CD4-positive, alpha-beta T cell treated with Interleukin-15 for 4 hours (primary cell): ENCODE data around the gene RABEPK.
A peak's percentile ranks its signal among the peaks of the same experiment; 100 is the strongest.

Experiments
- DNase-seq: peaks from one replicate; pipeline ENCODE4 v3.0.0-alpha.2; 2020; ENCODE audit warnings: low spot score

Gene RABEPK

DNA sequence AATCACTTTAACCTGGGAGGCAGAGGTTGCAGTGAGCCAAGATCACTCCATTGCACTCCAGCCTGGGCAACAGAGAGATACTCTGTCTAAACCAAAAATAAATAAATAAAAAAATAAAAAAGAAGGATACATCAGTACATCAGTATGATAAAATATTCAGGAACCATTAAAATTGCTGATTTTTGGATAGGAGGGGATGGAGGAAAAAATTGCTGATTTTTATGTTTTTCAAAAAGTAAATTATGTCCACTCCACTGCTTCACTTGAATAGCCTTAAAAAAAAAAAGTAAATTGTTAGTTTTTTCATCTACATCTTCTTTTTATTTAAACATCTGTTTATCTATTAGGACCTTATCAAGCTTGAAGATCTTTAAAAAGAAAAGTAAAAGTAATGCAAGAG, 53.9 kb downstream of the RABEPK start:
- no peak for DNase-seq

DNA sequence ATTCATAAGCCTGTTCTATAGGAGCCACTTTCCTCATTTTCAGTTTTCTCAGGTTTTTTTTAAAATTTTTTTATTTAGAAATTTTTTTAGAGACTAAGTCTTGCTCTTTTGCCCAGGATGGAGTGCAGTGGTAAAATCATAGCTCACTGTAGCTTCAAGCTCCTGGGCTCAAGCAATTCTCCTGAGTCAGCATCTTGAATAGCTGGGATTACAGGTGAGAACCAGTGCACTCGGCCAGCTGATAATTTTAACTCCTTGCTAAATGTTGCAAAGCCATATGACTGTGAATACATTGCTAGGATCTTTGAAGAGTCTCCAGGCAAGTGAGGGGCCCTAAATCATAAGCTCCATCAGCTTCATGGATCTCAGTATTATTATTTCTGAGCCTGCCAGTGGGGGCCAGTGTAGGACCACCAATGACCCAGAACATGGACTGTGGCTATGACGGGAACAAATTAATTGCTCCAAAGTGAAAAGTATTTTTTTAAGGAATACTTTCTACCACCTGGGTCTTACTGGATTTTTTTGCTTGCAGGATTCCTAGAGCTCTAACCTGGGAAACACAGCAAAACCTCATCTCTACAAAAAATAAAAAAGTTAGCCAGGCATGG, 55.5 kb downstream of the RABEPK start:
- no peak for DNase-seq

DNA sequence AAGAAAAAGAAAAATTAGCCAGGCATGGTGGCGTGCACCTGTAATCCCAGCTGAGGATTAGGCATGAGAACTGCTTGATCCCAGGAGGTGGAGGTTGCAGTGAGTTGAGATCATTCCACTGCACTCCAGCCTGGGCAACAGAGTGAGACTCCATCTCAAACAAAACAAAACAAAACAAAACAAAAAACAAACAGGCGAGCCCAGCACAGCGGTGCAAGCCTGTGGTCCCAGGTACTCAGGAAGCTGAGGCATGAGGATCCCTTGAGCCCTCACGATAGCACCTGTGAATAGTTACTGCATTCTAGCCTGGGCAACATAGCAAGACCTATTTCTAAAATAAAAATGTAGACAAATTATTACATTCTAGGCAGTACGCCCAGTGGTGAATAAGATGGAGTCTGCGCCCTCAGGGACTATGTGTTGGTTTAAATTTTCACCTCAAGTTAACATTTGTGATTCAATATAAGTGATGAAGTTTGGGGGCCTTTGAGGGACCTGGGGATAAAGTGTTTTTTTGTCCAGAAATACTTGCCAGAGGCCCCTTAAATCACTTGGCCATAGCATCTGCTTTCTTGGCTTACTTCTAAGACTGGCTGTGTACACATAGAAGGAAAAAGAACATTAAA, 57.9 kb downstream of the RABEPK start:
- DNase-seq = no peak

DNA sequence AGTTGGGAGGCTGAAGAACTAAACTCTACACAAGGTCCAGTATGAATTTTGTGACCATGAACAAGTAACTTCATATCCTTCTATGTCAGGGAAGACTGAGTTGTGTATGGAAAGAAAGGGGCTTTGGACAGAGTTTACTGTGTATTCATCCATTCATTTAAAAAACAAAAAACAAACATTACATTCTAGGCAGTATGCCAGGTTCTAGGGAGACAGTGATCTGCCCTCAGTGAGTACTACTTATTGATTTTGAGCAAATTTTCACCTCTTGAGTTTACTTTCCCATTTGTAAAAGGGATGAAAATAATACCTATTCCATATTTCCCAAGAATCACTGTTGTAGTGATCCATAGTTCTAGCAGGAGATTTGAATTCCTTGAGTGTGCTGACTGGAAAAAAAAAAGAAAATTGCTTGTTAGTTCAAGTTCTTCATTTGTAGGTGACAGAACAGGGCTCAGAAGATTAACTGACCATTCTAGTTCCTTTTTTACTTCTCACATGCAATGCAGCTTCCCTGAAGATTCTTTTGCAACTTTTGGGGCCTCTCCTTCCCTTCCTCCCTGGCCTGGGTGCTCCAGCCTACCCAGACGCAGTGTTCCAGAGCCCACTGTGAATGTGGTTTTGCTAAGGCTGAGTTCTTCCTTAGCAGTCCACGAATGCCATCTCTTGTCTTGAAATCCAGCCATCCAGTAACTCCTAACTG, 58.6 kb downstream of the RABEPK start:
- DNase-seq = no peak

DNA sequence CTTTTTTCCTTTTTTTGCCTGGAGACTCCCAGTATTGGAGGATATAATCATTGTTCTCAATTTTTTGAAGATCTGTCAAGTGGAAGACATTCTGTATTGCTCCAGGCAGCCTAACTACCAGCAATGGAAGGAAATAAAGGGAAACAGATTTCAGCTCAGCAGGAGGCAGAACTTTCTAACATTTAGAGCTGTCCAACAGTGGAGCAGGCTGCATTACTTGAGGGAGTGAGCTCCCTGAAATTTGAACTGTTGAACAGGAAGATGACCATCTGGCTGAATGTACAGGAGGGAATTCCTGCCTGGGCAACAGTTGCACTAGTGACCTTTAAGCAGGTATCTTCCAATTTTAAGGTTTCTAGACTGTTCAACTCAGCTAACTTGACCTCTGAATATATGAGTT, 60.2 kb downstream of the RABEPK start:
- DNase-seq = no peak

DNA sequence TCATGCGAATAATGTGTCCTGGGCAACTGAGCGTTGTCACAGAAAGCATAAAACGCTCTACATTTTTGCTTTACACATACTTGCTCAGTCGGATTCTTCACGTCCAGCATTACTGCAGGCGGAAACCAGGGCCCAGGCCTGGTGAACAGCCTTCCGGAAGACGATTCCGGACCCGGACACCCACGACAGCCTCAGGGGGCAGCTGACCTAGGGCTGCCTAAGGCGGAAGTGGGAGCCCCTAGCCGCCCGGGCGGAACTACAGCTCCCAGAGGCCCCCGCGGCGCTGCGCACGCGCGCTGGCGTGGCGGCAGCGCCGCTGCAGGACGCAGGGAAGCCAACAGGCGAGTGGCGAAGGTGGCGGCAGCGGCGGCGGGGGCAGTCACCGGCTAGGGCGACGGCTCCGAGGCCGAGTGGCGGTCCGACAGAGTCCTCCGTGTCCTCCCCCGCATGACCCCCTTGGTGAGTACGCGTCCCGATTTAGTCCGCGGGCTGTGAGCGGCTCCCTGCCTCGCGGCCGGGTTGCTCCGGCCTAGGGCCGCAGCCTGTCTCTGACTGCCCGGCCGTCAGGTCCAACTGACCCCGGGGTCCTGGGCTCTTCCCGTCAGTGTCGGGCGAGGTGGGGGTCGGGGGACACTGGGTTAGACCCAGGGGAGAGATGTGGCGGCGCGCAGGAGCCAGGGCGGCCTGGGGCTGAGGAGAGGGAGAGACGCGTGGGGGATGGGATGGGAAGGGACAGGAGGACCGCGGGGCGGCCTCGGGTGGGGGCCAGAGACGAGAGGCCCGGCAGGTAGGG, 61.4 kb downstream of the RABEPK start, which contains the start of gene GAPVD1:
Gene GAPVD1, plus strand, starts transcription at position 326 of the 793 bp plus-strand sequence. CDS start 37,096 bp downstream, outside the sequence.
- DNase-seq = peak; percentile 89

DNA sequence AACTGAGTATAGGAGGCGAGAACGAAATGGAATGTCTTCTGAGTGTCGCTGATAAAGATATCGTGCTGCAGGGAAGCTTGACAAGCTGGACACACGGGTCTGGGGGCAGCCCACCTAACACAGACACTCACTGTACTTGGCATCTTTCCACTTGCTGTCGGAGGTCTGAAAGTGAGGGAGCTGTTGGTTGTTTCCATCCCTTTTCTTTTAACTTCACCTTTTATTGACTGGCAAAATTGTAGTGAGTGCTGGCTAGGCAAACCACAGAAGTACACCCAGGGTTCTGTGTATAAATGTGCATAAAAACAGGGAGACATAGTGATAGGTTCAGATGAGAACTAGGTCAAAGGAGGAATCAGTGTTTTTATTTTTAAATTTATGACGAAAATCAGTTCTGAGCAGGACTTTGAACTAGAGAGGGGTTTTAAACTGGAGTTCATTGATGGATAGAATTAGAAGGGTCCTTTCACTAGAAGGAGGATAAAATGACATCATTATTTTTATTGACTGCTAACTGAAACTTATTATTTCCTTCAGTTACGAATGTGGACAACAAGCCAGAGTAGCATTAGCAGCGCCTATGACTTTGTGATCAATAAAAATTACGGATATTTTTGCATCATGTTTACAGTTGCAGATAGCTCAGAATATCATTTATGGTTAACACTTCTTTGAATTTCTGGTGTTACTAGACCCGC, 62.1 kb downstream of the RABEPK start:
- no peak for DNase-seq

DNA sequence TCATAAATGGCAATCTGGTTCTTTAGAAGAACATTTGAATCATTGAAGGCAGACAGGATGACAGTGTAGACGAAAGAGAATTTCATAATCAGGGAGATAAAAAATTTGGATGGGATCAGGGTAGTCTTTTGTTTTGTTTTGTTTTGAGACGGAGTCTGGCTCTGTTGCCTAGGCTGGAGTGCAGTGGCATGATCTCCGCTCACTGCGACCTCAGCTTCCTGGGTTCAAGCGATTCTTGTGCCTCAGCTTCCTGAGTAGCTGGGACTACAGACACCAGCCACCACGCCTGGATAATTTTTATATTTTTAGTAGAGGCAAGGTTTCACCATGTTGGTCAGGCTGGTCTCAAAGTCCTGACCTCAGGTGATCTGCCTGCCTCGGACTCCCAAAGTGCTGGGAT, 63.7 kb downstream of the RABEPK start:
- DNase-seq = peak; percentile 34

DNA sequence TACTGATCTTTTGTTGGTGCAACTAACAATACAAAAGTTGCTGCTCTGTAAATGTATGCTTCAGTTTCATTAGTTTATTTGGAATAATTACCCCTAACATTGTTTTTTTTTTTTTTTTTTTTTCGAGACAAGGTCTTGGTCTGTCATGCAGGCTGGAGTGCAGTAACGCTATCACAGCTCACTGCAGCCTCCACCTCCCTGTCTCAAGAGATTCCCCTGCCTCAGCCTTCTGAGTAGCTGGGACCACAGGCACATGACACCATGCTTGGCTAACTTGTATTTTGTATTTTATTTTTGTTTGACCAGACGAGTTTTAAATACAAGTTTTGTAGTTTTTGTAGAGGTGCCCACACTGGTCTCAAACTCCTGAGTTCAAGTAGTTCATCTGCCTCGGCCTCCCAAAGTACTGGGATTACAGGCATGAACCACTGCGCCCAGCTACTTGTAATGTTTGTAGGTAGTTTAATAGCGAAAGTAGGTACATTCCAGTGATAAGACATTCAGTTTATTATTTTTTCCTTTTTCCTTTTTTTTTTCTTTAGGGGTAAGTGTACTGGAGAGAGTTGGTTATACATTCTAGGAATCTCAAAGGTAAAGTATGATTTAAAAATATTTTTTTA, 68.2 kb downstream of the RABEPK start:
- no peak for DNase-seq

DNA sequence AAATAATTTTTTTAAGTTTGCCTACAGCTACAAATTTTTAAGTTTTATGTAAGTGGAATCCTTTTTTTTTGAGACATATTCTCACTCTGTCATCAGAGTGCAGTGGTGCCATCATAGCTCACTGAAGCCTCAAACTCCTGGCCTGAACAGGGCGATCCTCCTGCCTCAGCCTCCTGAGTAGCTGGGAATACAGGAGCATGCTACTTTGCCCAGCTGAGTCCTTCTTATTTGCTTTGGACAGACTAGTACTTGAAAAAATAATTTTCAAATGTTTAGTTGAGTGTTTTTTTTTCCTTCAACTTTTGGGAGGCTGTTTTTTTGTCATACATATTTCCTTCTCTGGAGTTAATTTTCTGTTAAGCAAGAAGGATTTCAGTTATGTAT, 68.7 kb downstream of the RABEPK start:
- no peak for DNase-seq

DNA sequence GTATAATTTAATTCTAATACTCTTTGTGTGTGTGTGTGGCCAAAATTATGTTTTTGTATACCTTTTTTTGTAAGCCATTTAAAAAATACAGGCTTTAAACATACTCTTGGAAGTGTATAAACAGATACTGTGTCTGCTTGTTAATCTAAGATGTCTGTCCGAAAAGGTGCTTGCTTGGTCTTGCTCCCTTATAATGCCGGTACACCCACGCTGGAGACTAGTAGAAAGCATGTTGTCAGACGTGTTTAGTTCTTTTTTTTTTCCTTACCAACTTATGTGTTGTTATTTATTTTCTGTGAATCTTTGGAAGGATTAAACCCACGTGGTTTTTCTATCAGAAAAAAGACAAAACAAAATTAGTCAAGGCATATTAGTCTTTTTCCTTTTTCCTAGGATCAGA, 70.7 kb downstream of the RABEPK start:
- DNase-seq = no peak

DNA sequence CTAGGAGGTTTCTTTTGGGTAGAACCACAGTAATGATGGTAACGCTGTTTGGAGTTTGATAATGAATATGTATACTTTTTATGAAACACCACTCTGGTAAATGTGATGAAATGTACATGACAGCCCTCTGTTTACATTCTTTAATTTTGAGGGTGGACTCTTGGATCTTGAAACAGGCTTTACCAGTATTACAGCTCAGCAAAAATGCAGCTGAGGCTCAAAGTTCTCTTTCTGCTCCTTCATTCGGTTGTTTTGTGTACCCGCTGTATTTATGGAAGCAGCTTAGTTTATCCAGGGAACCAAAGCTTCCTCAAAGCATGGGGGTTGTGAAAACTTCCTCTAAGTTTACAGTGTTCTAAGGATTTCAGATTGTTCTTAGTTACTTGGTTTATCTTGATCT, 72.4 kb downstream of the RABEPK start:
- DNase-seq = no peak

DNA sequence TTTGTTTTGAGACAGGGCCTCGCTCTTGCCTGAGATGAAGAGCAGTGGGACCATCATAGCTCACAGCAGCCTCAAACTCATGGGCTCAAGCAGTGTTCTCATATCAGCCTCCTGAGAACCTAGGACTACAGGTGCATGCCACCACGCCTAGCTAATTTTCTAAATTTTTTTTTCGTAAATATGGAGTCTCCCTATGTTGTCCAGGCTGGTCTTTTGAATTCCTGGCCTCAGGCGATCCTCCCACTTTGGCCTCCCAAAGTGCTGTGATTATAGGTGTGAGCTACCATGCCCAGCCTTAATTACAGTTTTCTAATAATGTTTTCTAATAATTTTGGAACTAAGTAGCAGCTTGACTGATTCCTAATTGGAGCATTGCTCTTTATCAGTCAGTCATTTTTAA, 76.4 kb downstream of the RABEPK start:
- DNase-seq = no peak

DNA sequence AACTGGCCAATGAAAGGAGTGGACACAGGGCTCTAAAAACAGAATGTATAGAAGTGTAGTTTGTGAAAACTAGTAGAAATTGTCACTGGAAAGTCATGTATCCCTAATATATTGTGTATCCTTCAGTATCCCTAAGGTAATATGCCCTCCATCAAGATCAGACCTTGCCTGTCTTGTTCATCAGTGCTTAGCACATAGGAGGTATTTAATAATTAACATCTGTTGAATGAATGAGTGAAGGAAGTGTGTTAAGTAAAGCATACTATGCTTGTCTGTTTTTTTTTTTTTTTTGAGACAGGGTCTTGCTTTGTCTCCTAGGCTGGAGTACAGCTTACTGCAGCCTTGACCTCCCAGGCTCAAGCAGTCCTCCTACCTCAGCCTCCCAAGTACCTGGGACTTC, 77.1 kb downstream of the RABEPK start:
- no peak for DNase-seq

DNA sequence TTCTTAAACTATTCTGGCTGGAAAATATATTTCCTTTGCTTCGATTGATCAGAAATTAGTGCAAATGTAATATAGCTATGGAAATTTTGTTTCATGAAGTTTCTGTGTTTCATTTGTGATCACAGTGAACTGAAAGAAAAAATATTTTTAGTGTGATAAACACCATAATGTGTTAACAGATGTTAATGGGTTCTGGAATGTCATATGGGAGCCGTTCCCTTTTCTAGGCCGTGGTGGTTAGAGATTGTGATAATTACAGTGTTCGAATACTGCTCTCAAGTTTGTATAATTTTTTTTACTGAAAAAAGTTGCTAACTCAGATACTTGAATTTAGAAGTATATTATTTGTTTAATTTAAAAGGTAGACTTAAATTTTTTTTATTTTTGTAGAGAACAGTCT, 80.6 kb downstream of the RABEPK start:
- no peak for DNase-seq
